Right lobe of liver (tissue), 6 donors: ENCODE results near the gene KLF15. TPM values are rescaled to one million over a fixed set of nuclear protein-coding genes. Genes with fewer than 3 reads are reported as not detected.

Source experiments
- ATAC-seq, 4 donors: fragments of 200-7000 bp; cut with Tn5 transposase; one replicate each; pipeline ENCODE4 v1.9.1; 2020; ENCODE audit warnings: mild to moderate bottlenecking in 4 of 4, moderate library complexity in 4 of 4
- DNase-seq, 3 donors: peaks; one replicate each; pipeline ENCODE4 v3.0.0-alpha.2; 2020
- H3K27ac ChIP-seq, 3 donors: fragments of 200-600 bp; one replicate each; pipeline ENCODE4 v1.8.0; 2022
- H3K27me3 ChIP-seq, 2 donors: fragments of 200-600 bp; one replicate each; pipeline ENCODE4 v1.8.0; 2022
- H3K36me3 ChIP-seq, 4 donors: fragments of 200-600 bp; sonication (generic) in 1 of 4; one replicate each; pipeline versions ENCODE4 v1.5.1 to v1.8.0; 2017 to 2022; ENCODE audit warnings: control low read depth in 1 of 4
- H3K4me1 ChIP-seq, 4 donors: fragments of 200-600 bp; sonication (generic) in 1 of 4; one replicate each; pipeline versions ENCODE4 v1.5.1 to v1.8.0; 2017 to 2022; ENCODE audit warnings: control low read depth in 1 of 4
- H3K4me3 ChIP-seq, 3 donors: fragments of 200-600 bp; one replicate each; pipeline ENCODE4 v1.8.0; 2022
- H3K9me3 ChIP-seq, 4 donors: fragments of 200-600 bp; sonication (generic) in 1 of 4; one replicate each; pipeline versions ENCODE4 v1.5.1 to v1.8.0; 2017 to 2022; ENCODE audit warnings: control low read depth in 1 of 4
- CTCF ChIP-seq, 4 donors: fragments of 200-600 bp in 3 of 4; fragments of 450-650 bp in 1 of 4; IDR thresholded peaks; one replicate each; pipeline versions ENCODE4 v1.5.1 to v1.8.0; 2016 to 2022; ENCODE audit warnings: antibody characterized with exemption in 4 of 4, mild to moderate bottlenecking in 2 of 4
- POLR2A ChIP-seq: fragments of 450-650 bp; IDR thresholded peaks from one replicate; pipeline ENCODE4 v1.6.1; 2017; ENCODE audit warnings: antibody characterized with exemption, mild to moderate bottlenecking
- WGBS: methylation state at CpG from one replicate; pipeline ENCODE4 v1.1.6; 2018; ENCODE audit warnings: low coverage, low lambda C conversion rate; ENCODE audit not compliant: insufficient coverage; ENCODE audit errors: missing lambda C conversion rate; 5-methylcytosine and 5-hydroxymethylcytosine counted together
- intact Hi-C, 2 donors: fragments of 100-400 bp; cut with DNase I; formaldehyde crosslinking; loops; one replicate each; pipeline versions ENCODE4 v1.11.2 to v1.14.1; 2022
- total RNA-seq, 6 experiments: library from RNA; depleted of rRNA in 2 of 6; stranded (reverse); fragments of >200 nt in 2 of 6; fragmentation: NEBNext Ultra II Directional in 3 of 6; extraction: Animal tissue kit (Norgen Biotek cat#: 25700) in 3 of 6; gene quantifications; one replicate each; pipeline versions ENCODE4 v1.1.0 to v1.2.4, GENCODE V29; 2016 to 2023
- donor health status: DM: no; HTN: yes; CAD: no.
- donor health status: DM: no; HTN: no; CAD: no.
- donor health status: DM: no; HTN: no; CAD: no.
- donor health status: DM: no; HTN: yes; CAD: no.
- donor health status: DM: no; HTN: yes; CAD: no.

The KLF15 gene
- total RNA-seq, 6 experiments from 2014 or later, result 14.4 to 112 (median 89.3) TPM

DNA sequence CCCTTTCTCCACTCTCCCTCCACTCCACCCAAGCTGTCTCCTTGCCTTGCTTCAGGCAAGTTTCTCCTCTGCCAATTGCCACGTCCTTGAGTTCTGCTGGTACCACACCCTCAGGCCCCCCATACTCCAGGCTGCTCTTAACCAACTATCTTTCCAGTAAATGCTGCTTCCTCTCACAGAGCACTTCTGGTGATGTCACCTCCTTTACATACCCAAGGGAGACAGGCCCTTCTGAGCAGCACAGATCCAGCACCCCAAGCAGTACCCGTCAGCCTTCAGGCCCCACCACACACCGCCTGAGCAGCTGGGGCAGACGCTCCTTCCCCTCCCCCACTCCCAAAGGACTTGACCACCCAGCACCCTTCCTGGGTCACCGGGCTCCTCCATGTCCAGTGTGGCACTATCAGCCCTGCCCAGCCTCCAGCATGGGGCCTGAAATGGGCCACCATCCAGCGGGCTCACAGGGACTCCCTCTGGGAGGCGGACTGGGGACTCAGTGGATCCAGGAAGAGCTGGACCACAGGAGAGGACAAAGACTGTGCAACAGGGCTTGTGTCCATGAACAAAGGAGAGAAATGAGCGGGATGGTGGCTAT, 50.2 kb downstream of the KLF15 start:
- intact Hi-C loops, result no loop called here
- H3K36me3 ChIP-seq, result no peaks in the 10 kb centered on the region
- H3K4me1 ChIP-seq, result no peaks in the 10 kb centered on the region
- H3K9me3 ChIP-seq, result no peaks in the 10 kb centered on the region
- TF ChIP-seq POLR2A, result no peak
- TF ChIP-seq CTCF (IDR thresholded peaks at IDR 0.05), result no peak
- no peak overlapping the region for H3K27ac ChIP-seq
- H3K27me3 ChIP-seq, result no peaks in the 10 kb centered on the region
- 80% methylated on average over 7 of the region's 8 CpGs for WGBS
- peak in 1 of 4 donors; percentile 17 for ATAC-seq
- no peak for DNase-seq
- no peak overlapping the region for H3K4me3 ChIP-seq

DNA sequence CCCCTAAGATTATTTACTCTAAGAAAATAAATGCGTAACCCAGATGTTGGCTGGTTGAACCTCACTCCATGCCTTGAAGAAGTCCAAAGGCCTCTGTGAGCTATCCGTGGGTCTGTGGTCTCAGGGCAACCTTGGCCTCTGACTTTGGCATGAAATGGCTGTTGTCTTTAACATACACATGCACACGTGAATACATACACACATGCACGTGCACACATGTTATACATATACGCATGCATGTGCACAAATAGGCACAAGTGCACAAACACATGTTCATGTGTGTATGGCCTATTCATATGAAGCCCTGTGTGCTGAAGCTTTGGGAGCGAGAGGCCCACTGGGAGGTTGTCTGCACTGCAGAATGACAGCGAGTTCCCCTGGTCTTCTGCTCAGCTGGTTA, 50.8 kb downstream of the KLF15 start:
- DNase-seq (no peak), ATAC-seq (no peak)
- Histone ChIP-seq H3K36me3 (no peaks in the 10 kb centered on the region), H3K9me3 (no peaks in the 10 kb centered on the region), H3K4me1 (no peaks in the 10 kb centered on the region), H3K27ac (no peak overlapping the region), H3K4me3 (no peak overlapping the region), H3K27me3 (no peaks in the 10 kb centered on the region)
- TF ChIP-seq CTCF (IDR thresholded peaks at IDR 0.05) (no peak), POLR2A (no peak)
- WGBS, result 48% methylated on average over 5 of the region's 7 CpGs
- intact Hi-C loops, result no loop called here

DNA sequence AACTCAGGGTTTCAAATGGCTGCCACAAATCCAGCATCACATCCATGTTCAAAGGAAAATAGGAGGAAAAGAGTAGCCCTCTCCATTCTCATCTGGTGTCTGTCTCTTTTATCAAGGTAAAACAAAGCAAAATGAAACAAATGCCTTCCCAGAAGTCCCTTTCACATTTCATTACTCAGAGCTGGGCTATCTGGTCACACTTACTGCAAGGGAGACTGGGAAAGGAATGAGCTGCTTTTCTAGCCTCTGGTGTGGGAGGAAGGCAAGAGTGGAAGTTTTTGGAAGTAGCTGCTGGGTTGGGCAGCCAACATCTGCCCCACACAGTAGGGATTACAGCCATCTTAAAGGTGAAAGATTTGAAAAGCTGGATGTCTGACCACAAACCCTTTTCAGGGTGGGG, 51.8 kb downstream of the KLF15 start:
- no peaks in the 10 kb centered on the region for H3K36me3 ChIP-seq
- H3K27ac ChIP-seq, result no peak overlapping the region
- no peaks in the 10 kb centered on the region for H3K27me3 ChIP-seq
- intact Hi-C loops, result no loop called here
- no peak for TF ChIP-seq CTCF (IDR thresholded peaks at IDR 0.05)
- no peak for TF ChIP-seq POLR2A
- no peaks in the 10 kb centered on the region for H3K9me3 ChIP-seq
- peaks cover 0 to 5% (median 0%) of the 10 kb centered on the region in 4 donors for H3K4me1 ChIP-seq
- H3K4me3 ChIP-seq, result no peak overlapping the region
- ATAC-seq (no peak), DNase-seq (no peak)

- ATAC-seq, result no peak
- intact Hi-C loops, result no loop called here
- WGBS, result 58% methylated on average over 3 of the region's 3 CpGs
- Histone ChIP-seq H3K4me3 (no peak overlapping the region), H3K27ac (no peak overlapping the region), H3K36me3 (no peaks in the 10 kb centered on the region), H3K4me1 (peaks cover 0 to 5% (median 0%) of the 10 kb centered on the region in 4 donors), H3K27me3 (no peaks in the 10 kb centered on the region), H3K9me3 (no peaks in the 10 kb centered on the region)
- DNase-seq, result no peak
- TF ChIP-seq CTCF (IDR thresholded peaks at IDR 0.05) (no peak), POLR2A (no peak)
Observed at GRCh38 chr3:126304704-126305103, 52.5 kb downstream of the KLF15 start.

GRCh38 chr3:126304291-126304690, 52.9 kb downstream of the KLF15 start:
- TF ChIP-seq POLR2A, result no peak
- TF ChIP-seq CTCF (IDR thresholded peaks at IDR 0.05), result no peak
- Histone ChIP-seq H3K27ac (no peak overlapping the region), H3K27me3 (no peaks in the 10 kb centered on the region), H3K36me3 (no peaks in the 10 kb centered on the region), H3K4me3 (no peak overlapping the region), H3K9me3 (no peaks in the 10 kb centered on the region), H3K4me1 (peaks cover 0 to 5% (median 0%) of the 10 kb centered on the region in 4 donors)
- ATAC-seq (no peak), DNase-seq (no peak)
- WGBS, result 94% methylated on average over 3 of the region's 3 CpGs
- intact Hi-C loops, result no loop called here
